MM.1S (cell line): ENCODE measurements around the gene TAPT1.
"Not testable (repeated sequence)": the region's sequence is repeated elsewhere in the genome, so short reads cannot be mapped to it uniquely, and the experiment has no call there.

Experiments
- DNase-seq: peaks from one replicate; pipeline ENCODE4 v3.0.0-alpha.2; 2015
- H2AFZ ChIP-seq: fragments of 300-600 bp; sonication (generic); 2 replicates; pipeline ENCODE4 v1.6.0; 2016; ENCODE audit warnings: antibody characterized with exemption, low read length
- H3F3A ChIP-seq: fragments of 300-600 bp; sonication (generic); 2 replicates; pipeline ENCODE4 v1.6.1; 2016; ENCODE audit warnings: mild to moderate bottlenecking, antibody characterized with exemption, low read length, moderate library complexity, mixed read lengths; ENCODE audit not compliant: insufficient read depth
- H3K27ac ChIP-seq: fragments of 300-600 bp; sonication (generic); 2 replicates; pipeline ENCODE4 v1.5.1; 2016; ENCODE audit warnings: mild to moderate bottlenecking, low read length
- H3K27me3 ChIP-seq: fragments of 300-600 bp; sonication (generic); replicated peaks from 2 replicates; pipeline ENCODE4 v1.6.0; 2016; ENCODE audit warnings: low read length; ENCODE audit not compliant: insufficient read depth
- H3K36me3 ChIP-seq: fragments of 300-600 bp; sonication (generic); replicated peaks from 2 replicates; pipeline ENCODE4 v1.6.1; 2016; ENCODE audit warnings: mild to moderate bottlenecking, low read length, mixed read lengths; ENCODE audit not compliant: insufficient read depth
- H3K4me1 ChIP-seq: fragments of 300-600 bp; sonication (generic); 2 replicates; pipeline ENCODE4 v1.6.1; 2016; ENCODE audit warnings: low read length, mixed read lengths
- H3K4me2 ChIP-seq: fragments of 300-600 bp; sonication (generic); 2 replicates; pipeline ENCODE4 v1.6.0; 2016; ENCODE audit warnings: low read depth, low read length
- H3K4me3 ChIP-seq: fragments of 300-600 bp; sonication (generic); 2 replicates; pipeline ENCODE4 v1.5.1; 2016; ENCODE audit warnings: low read length, mixed read lengths
- H3K79me2 ChIP-seq: fragments of 300-600 bp; sonication (generic); 2 replicates; pipeline ENCODE4 v1.6.1; 2016; ENCODE audit warnings: mixed run types, low read length, mixed read lengths
- H3K9ac ChIP-seq: fragments of 300-600 bp; sonication (generic); 2 replicates; pipeline ENCODE4 v1.6.1; 2016; ENCODE audit warnings: low read length, mixed read lengths
- H3K9me2 ChIP-seq: fragments of 300-600 bp; sonication (generic); replicated peaks from 2 replicates; pipeline ENCODE4 v1.6.1; 2016; ENCODE audit warnings: mild to moderate bottlenecking, low read length, mixed read lengths; ENCODE audit not compliant: insufficient read depth
- H3K9me3 ChIP-seq: fragments of 300-600 bp; sonication (generic); replicated peaks from 2 replicates; pipeline ENCODE4 v1.6.1; 2016; ENCODE audit warnings: mild to moderate bottlenecking, low read length, mixed read lengths; ENCODE audit not compliant: insufficient read depth
- H4K20me1 ChIP-seq: fragments of 300-600 bp; sonication (generic); 2 replicates; pipeline ENCODE4 v1.6.1; 2016; ENCODE audit warnings: mild to moderate bottlenecking, low read length, moderate library complexity, mixed read lengths; ENCODE audit not compliant: insufficient read depth
- CTCF ChIP-seq: fragments of 300-600 bp; sonication (generic); IDR thresholded peaks from 2 replicates; pipeline ENCODE4 v1.5.1; 2016; ENCODE audit warnings: antibody characterized with exemption, low read length, mixed read lengths
- EZH2 ChIP-seq: fragments of 300-600 bp; sonication (generic); optimal IDR thresholded peaks from 2 replicates; pipeline ENCODE3; 2017; ENCODE audit warnings: low read depth, mild to moderate bottlenecking, antibody characterized with exemption, low read length, mixed read lengths
- EZH2phosphoT487 ChIP-seq: fragments of 300-600 bp; sonication (generic); IDR thresholded peaks from 2 replicates; pipeline ENCODE4 v1.6.1; 2018; ENCODE audit warnings: antibody characterized with exemption, low read length

TAPT1 gene

GRCh38 chr4:16150716-16151115 is 75.6 kb downstream of the TAPT1 start:
- no peak for DNase-seq
- no peaks in the 10 kb centered on the region for H3K9me2 ChIP-seq
- H3K27me3 ChIP-seq = no peaks in the 10 kb centered on the region; the same call in 1 of the 2 replicates
- no peaks in the 10 kb centered on the region for H4K20me1 ChIP-seq
- H3K4me2 ChIP-seq = no peak overlapping the region
- TF ChIP-seq CTCF (no peak), EZH2phosphoT487 (no peak), EZH2 (no peak)
- peaks cover 9% of the 10 kb centered on the region for H3K4me1 ChIP-seq
- no peak overlapping the region for H3K9ac ChIP-seq
- H3K36me3 ChIP-seq = no peaks in the 10 kb centered on the region
- no peaks in the 10 kb centered on the region for H3F3A ChIP-seq
- no peak overlapping the region for H3K4me3 ChIP-seq
- H2AFZ ChIP-seq = no peak overlapping the region
- H3K9me3 ChIP-seq = no peaks in the 10 kb centered on the region
- no peaks in the 10 kb centered on the region for H3K79me2 ChIP-seq
- H3K27ac ChIP-seq = no peak overlapping the region

- H3K27ac ChIP-seq, H3K9me2 ChIP-seq, H3F3A ChIP-seq, H3K4me2 ChIP-seq, H3K9ac ChIP-seq, H3K79me2 ChIP-seq, H3K27me3 ChIP-seq, H3K9me3 ChIP-seq, H3K4me1 ChIP-seq, H4K20me1 ChIP-seq, H3K4me3 ChIP-seq, H2AFZ ChIP-seq, H3K36me3 ChIP-seq, DNase-seq: not testable (repeated sequence)
Observed at GRCh38 chr4:16144913-16145312, 81.4 kb downstream of the TAPT1 start.

GRCh38 chr4:16142598-16143310 is 83.5 kb downstream of the TAPT1 start:
- H3K9ac ChIP-seq = no peak overlapping the region
- H3K9me3 ChIP-seq = no peaks in the 10 kb centered on the region
- H4K20me1 ChIP-seq = no peaks in the 10 kb centered on the region
- no peak overlapping the region for H2AFZ ChIP-seq
- no peak overlapping the region for H3K4me3 ChIP-seq
- no peaks in the 10 kb centered on the region for H3K36me3 ChIP-seq
- no peak for DNase-seq
- TF ChIP-seq EZH2 (no peak), EZH2phosphoT487 (no peak)
- no peak overlapping the region for H3K4me2 ChIP-seq
- H3K9me2 ChIP-seq = no peaks in the 10 kb centered on the region
- H3K79me2 ChIP-seq = no peaks in the 10 kb centered on the region
- no peaks in the 10 kb centered on the region for H3K4me1 ChIP-seq
- H3F3A ChIP-seq = no peaks in the 10 kb centered on the region
- no peaks in the 10 kb centered on the region for H3K27me3 ChIP-seq
- no peak overlapping the region for H3K27ac ChIP-seq

GRCh38 chr4:16140879-16141249 is 85.4 kb downstream of the TAPT1 start:
- H3K9ac ChIP-seq = no peak overlapping the region
- H3K9me3 ChIP-seq = no peaks in the 10 kb centered on the region
- no peak overlapping the region for H2AFZ ChIP-seq
- no peaks in the 10 kb centered on the region for H3K27me3 ChIP-seq
- H3K4me3 ChIP-seq = no peak overlapping the region
- H4K20me1 ChIP-seq = no peaks in the 10 kb centered on the region
- TF ChIP-seq CTCF (no peak), EZH2 (no peak), EZH2phosphoT487 (no peak)
- no peaks in the 10 kb centered on the region for H3F3A ChIP-seq
- DNase-seq = no peak
- no peaks in the 10 kb centered on the region for H3K79me2 ChIP-seq
- no peak overlapping the region for H3K4me2 ChIP-seq
- H3K4me1 ChIP-seq = no peaks in the 10 kb centered on the region
- no peak overlapping the region for H3K27ac ChIP-seq
- no peaks in the 10 kb centered on the region for H3K9me2 ChIP-seq
- no peaks in the 10 kb centered on the region for H3K36me3 ChIP-seq
